HG03139 (cell line): ENCODE measurements around the gene IL17RE.

Experiments used
- ATAC-seq: cut with Tn5 transposase; IDR thresholded peaks from one replicate; pipeline ENCODE4 v1.9.1; 2021; ENCODE audit not compliant: unreplicated experiment

The IL17RE gene

DNA sequence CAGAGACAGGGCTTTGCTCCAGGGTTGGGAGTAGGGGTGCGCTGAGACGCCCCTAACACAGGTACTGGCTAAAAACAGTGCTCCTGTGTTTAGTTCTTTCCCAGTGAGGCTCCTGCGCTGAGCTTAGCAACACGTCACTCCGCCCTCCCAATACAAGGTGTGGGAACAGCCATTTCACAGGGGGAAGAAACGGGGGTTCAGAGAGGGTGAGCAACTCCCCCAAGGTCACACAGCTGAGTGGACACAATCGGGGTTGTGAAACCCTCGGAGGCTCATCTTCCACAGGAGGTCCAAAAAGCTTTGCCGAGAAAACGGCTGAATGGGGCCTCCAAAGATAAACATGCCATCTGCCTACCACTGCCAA is 48.9 kb downstream of the IL17RE start:
- ATAC-seq: no peak

DNA sequence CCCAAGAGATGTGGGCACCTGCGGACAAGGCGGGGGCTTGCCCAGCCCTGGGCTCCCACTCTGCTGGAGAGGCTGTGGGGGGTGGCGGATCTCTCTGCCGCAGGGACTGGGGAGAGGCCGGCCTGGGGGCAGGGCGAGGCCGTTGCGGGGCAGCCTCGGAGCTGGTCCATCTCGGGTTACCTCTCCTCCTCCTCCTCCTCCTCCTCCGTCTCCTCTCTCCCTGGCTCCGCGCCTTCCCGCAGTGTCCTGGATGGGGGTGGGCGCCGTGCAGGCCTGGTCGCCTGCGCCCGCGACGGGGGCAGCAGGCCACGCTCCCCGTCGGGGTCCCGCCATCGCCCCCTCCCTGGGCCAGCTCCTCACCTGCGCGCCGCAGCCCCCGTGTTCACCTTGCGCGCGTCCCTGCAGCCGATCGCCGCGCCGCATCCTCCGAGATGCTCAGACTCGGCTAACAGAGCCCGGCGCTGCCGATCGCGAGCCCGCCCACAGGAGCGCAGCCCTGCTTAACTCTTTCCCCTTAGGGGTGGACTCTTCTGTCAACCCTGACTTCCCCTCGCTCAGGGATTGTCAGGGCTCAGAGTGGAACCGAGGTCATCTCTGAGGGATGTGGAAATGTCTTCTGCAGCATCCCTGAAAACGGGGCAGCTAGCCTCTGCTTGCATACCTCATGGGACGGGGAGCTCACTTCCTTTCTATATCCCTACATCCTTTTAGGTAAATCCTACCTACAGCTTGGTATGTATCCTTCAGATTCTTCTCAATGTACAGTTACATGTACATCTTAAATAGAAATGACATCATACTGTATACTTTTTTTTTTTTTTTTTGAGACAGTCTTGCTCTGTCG is 49.5 kb downstream of the IL17RE start, which contains the start of gene PRRT3:
Gene PRRT3, minus strand, starts transcription at position 447 of the 844 bp plus-strand sequence. CDS start 2,293 bp downstream, outside the sequence.
- peak; percentile 56 for ATAC-seq

DNA sequence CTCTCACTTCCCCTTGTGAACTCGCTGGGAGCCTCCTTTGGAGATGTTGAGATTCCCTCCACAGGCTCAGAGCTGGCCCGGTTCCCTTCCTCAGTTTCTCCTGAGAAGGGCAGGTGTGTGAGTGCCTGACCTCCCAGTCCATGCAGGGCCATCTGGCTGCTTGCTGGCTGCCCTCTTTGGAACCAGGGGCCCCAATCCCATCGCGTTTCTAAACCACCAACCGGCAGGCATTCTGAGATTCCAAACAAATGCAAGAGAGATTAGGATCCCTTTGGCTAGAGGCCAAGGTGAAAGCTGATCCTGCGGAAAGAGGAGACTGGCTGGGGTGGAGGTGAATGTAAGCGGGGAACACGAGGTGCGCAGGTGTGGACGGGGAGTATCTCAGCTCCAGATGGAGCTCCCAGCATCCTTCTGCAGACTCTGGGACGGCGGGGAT is 52.4 kb downstream of the IL17RE start:
- ATAC-seq: no peak

DNA sequence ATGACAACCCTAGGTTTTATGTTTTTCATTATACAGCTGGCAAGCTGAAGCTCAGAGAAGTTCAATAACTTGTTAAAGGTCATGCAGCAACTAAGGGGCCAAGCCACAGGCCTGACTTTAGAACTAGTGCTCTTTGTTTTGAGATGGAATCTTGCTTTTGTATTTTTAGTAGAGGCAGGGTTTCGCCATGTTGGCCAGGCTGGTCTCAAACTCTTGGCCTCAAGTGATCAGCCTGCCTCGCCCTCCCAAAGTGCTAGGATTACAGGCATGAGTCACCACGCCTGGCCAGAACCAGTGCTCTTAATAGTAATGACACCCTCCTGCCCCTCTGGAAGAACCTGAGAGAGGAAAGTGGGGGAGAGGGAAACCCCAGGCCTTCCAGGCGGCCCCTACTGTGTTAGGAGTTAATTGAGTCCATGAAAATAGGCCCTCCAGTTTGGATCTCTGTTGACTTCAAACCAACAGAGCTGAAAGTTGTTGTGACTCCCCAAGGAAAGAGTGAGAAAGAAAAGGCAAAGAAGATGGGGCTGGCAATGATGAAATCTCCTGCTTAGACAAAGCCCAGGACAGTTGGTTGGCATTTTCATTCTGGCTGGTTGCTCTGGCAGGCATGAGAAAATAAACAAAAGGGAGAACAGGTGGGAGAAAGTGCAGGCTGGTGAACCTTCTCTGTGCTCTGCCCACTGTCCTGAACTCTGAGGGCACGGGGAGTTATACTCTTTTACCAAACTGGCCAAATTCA is 53.1 kb downstream of the IL17RE start:
- no peak for ATAC-seq

DNA sequence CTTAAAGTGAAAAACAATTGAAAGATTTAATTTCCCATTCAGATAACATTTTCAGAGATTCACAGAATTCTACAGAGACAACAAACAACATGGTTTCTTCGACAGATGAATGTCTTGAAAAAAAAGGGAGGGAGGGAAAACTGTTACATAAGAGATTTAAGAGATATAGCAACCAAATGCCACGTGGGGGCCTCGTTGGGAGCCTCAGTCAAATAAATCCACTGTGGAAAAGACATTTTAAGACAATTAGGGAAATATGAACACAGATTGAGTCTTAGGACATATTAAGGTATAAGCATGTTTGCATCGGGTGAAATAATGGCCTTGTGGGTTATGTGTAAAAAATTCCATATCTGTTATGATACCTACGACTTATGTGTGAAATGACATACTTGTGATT is 54.6 kb downstream of the IL17RE start:
- no peak for ATAC-seq

DNA sequence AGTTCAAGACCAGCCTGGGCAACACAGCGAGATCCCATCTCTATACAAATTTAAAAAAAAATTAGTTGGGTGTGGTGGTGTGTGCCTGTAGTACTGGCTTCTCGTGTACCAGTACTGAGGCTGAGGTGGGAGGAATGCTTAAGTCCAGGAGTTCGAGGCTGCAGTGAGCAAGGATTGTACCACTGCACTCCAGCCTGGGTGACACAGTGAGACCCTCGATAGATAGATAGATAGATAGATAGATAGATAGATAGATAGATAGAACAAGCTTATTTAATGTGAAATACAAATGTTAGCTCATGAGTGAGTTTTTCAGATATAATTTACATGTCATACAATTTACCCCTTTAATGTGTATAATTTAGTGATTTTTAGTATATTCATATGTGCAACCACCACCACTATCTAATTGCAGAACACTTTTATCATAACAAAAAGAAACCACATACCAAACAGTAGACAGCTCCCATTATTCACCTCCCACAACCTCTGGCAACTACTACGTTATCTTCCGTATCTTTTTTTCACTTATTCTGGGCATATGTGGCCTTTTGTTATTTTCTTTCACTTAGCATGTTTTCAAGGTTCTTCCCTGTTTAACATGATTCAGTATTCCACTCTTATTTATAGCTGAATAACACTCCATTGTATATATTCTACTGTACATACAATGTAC is 62.7 kb downstream of the IL17RE start:
- no peak for ATAC-seq
